NB4 (cell line): ENCODE measurements around the gene EVA1A.

Experiments used
- MYC ChIP-seq: IDR thresholded peaks from 2 replicates; pipeline ENCODE4 v1.6.1; 2011; ENCODE audit warnings: low read depth, low read length
- POLR2A ChIP-seq: IDR thresholded peaks from 2 replicates; pipeline ENCODE4 v1.6.1; 2011; ENCODE audit warnings: mild to moderate bottlenecking; ENCODE audit not compliant: insufficient read length; ENCODE audit errors: extremely low read depth
- TF ChIP-seq, protein P1 (sequence below): IDR thresholded peaks from one replicate; pipeline ENCODE4 v1.5.1; 2012; ENCODE audit warnings: low read depth, low read length

DNA sequence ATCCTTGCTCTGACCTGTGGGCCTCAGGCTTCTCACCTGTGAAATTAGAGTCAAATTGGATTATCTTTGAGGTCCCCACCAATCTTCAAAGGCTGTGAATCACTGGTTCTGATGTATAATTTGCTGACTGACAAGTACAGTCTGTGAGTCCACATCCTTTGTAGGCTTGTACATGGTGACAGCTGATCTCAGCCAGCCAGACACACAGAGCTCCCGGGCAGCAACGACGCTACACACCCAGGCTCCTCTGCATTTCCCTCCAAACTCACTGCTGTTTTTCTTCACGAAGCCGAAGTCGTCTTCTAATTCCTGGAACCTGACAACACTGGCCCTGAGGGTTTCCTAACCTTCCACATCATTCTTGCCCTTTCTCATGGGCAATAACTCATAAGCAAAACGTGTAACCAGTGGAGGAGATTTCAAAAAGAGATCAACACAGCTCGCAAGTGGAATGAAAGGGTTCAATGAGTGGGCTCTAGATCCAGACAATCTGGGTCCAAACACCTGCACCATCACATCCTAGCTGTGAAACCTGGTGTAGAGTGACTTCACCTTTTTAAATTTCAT lies 37.9 kb upstream of the EVA1A start:
- TF ChIP-seq, protein P1, sequence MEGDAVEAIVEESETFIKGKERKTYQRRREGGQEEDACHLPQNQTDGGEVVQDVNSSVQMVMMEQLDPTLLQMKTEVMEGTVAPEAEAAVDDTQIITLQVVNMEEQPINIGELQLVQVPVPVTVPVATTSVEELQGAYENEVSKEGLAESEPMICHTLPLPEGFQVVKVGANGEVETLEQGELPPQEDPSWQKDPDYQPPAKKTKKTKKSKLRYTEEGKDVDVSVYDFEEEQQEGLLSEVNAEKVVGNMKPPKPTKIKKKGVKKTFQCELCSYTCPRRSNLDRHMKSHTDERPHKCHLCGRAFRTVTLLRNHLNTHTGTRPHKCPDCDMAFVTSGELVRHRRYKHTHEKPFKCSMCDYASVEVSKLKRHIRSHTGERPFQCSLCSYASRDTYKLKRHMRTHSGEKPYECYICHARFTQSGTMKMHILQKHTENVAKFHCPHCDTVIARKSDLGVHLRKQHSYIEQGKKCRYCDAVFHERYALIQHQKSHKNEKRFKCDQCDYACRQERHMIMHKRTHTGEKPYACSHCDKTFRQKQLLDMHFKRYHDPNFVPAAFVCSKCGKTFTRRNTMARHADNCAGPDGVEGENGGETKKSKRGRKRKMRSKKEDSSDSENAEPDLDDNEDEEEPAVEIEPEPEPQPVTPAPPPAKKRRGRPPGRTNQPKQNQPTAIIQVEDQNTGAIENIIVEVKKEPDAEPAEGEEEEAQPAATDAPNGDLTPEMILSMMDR: no peak
- TF ChIP-seq POLR2A (no peak), MYC (no peak)
